GM03348 (cell line): ENCODE data around the gene CETN1.

ENCODE experiments used
- DNase-seq: peaks from one replicate; pipeline ENCODE4 v3.0.0; 2012; ENCODE audit warnings: low spot score

The CETN1 gene

DNA sequence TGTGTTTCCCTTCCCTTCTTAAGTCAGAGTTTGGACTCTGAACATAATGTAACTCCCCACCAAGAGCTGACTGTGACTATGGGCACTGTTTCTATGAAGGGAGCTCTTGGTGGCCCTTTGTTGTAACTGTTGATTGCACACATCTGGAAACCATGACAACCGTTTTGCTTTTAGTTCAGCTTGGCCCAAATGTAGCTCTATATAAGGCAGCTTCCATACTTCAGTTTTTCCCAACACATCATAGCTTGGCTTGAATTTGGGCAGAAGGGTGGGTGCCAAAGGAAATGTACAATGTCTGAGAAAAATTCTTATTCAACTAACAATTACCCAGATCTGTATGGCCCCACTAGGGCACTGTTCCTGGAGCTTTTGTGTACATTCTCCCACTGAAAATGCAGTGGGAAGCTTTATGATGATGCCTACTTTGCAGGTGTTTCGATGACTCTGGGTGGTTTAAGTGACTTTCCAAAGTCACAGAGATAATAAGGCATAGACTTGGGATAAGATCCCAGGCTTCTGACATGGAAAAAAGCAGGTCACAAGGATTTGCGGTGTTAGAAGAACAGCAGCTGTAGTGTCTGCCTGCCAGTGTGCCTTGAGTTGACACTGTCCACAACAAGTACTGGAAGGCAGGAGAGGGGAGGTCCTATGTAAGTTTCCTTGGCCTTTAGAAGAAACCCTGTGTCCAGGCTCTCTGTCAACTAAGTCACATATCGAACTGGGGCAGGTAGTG is 2.4 kb upstream of the CETN1 start:
- no peak for DNase-seq

DNA sequence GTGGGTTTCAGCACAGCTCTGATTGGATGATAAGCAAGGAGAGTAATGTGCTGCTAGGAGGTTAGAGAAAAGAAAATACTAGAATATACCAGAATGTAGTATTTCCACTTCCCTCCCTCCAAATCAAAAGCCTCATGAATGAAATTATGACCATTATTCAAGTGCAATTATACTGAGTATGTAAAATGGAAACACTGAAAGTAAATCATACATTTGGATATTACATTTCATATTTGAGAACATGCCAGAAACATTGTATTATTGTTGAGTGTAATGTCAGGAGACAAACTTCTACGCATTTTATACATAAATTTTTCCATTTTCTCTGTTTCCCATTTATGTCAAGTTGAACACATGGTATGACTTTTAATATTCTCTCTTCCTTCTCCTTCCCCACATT is 942 bp upstream of the CETN1 start:
- no peak for DNase-seq

DNA sequence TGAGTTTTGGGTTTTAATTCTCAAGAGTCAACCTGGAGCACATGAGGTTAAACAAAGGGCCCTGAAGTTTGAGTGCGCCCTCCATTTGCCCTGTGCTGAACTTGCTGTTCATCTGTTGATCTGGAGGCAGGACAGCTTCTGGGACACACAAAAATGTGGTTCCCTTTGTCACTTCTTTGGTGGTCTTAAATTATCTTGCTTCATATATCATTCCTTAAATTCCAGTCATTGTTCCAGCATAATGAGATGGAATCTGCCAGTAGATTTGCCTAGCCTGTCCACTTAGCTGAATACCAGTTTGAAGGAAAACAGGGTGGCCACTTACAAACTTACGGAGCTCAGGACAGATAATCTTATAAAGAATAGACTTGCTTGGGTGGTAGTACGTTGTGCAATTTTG is 916 bp downstream of the CETN1 start:
- no peak for DNase-seq

DNA sequence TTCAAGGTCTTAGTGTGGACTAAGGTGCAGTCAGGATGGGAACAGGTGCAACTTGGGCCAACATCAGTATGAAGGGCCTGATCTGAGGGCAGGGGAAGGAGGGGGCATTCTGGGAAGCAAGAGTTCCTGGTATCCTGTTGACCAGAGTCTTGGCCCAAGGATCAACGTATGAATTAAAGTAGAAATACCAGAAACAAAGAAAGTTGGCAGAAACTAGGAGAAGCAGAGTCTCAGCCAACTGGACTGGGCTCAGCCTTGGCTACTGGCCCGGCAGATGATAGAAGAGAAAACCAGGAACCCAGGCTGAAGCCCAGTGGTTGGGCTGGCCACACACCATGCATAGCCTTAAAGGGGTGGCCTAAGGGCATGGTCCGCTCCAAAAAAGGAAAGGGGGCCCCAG is 2.3 kb downstream of the CETN1 start:
- DNase-seq = peak; percentile 25

DNA sequence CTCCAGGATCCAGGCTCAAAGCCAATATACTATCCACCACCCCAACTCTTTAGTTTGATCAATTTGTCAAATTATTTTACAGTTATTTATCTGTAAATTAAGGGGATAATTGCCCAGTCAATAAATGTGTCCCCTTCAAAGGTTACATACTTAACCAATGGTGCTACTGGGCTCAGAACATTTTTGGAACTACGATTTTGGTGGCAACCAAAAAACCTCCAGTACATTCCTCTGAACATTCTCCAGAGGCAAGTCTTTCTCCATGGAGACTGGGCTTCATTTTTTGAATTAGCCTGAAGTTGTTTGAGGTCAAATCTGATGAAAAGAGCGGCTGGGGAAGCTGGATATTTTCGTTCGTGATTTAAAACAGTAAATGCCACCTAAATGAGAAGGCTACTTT is 14.9 kb downstream of the CETN1 start:
- DNase-seq = no peak

DNA sequence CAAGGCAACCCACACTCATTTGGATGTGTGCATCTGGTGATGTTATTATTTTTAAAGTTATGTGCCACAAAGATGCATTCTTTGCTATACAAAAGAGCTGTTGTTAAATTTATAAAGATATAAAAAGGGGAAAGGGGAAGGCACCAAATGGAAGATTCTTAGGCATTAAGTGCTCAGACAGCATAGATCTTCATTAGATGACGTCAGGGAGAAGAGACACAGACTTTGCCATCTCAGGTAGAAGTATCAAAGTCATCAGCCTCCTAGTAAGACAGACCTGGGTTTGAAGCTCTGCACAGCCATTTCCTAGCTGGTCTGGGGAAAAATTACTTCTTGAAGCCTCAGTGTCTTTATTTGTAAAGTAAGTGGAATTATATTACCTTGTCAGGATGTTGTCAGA is 15.4 kb downstream of the CETN1 start:
- DNase-seq = no peak

DNA sequence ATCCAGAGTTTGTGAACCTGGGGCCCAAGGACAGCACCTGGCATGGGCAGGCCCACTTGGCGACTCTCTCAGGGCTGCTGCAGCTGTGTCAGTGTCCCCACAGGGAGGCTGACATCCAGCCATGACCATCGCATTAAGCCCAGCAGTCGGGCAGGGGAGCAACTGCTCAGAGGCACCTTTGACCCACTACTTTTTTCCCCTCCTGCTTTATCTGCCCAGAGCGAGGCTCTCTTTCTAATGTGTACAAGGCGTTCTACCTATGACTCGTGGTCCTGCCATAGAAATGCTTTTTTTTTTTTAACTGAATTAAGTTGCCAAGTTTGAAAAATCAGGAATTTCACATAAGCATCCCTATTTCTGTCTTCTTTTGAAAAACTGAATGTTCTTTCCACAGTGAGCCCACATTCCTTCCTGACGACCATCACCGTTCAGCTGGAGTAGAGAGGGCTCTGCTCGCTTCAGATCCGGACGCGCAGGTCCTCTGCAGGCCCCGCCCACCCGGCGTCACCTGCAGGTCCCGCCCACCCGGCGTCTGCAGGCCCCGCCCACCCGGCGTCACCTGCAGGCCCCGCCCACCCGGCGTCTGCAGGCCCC is 16.2 kb downstream of the CETN1 start:
- DNase-seq = no peak

DNA sequence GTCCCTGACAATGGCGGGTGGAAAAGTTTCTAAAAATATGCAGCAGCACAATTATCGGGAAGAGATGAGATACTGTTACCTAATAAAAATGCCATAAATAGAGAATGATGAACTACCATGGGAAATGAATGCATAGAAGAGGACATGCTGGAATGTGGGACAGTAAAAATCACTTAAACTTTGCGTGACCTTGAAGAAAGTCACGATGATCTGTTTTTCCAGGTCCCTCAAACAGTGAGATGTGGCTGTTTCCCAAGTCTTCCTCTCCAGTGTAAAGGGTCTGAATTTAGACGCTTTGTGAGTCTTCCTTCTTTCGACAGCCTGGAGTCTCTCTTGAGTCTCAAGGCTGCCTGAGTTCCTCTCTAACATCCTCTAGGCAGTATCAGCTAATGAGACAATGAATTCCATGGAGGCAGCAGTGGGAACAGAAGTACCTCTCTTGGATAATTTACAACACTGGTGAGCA is 18.0 kb downstream of the CETN1 start:
- no peak for DNase-seq

DNA sequence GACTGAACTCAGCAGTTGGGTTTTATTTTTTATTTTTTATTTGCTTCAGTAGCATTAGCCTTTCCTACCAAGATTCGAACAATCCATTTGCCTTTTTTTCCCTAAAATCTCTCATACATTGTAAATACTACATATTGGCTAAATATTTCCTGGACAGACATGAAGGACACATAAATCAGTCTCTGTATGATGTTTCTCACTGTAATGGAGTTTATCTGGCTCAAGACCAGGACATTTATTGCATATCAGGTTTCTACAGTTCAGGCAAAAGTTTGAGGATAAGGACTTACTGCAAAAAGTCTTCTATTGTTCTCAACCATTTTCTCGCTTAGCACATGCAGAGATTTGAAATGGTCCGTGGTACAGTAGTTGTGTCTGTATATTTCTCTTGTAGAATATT is 19.9 kb downstream of the CETN1 start:
- no peak for DNase-seq

DNA sequence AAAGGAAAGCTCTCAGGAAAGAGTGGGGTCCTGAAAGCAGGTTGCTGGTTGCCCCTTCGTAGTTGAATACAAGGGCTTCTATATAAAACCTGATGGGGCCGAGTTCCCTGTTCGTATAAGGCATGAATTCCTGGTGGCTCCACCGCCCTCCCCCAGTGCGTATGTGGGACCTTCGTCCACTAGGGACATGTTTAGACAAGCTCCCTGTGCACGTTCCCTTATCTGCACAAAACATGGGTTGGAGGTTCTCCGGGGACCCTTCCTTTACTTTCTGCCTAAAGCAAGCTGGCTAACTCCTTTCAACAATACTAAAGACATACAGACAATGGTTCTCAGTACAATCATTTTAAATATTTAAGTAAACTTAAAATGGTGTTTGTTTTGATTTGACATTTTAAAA is 24.6 kb downstream of the CETN1 start:
- DNase-seq = no peak

DNA sequence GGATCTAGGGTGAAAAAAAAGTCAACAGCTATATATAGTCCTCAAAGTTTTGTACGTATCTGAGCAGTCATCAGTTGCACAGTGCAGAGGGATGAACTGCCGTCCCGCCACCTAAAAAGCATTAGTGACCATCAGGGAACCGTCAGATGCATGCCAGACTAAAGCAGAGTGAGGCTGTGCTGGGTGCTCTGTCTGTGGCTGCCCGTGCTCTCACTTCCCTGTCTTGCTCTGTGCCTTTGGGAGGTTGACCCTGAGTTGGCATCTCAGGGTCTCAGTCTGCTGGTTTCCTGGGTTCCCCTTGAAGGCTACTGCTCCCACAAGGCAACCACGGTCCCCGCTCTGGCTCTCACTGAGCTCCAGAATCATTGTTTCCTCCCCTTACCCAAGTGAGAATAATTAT is 27.8 kb downstream of the CETN1 start:
- no peak for DNase-seq

DNA sequence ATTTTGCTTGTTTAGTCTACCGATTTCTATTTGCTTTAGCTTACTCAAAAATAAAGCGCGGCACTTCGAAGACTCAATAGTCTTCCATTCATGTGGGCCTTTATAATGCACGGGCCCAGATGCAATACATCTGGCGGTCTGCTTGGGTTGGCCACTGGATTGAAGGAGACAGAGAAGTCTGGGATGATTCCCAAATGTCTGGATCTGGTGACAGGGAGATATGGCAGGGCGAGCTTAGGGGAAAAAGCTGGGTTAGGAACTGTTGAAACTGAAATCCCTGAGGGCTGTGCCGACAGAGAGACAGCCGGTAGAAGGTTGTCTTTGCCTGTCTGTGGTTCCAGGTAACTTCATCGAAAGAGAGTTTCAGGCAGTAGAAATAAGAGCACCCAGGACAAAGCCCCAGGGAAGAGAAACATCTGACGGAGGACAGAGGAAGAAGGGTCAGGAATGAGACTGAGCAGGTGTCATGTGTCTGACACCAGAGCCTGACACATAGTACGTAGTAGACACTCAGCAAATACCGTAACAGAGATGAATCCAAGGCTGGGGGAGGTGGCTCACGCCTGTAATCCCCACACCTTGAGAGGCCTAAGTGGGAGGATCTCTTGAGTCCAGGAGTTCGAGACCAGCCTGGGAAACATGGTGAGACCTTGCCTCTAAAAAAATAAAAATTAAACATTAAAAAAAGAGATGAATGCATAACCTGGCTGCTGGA is 30.2 kb downstream of the CETN1 start:
- no peak for DNase-seq

DNA sequence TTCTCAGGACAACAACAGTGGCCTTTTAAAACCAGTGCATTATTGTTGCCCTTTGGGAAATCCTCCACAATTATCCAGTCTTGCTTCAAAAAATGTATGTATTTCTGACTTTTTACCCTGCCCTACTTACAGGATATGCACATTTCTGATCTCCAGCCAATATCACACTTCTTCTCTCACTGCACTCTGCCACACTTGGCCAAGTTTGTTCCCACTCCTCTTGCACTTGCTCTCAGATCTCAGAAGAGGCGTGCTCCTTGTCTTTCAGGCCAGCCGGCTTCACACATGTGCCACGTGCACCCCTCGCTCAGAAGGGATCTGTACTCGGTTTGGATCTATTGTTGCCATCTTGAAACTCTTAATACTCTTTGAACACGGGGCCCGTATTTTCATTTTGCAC is 32.0 kb downstream of the CETN1 start:
- DNase-seq = no peak

DNA sequence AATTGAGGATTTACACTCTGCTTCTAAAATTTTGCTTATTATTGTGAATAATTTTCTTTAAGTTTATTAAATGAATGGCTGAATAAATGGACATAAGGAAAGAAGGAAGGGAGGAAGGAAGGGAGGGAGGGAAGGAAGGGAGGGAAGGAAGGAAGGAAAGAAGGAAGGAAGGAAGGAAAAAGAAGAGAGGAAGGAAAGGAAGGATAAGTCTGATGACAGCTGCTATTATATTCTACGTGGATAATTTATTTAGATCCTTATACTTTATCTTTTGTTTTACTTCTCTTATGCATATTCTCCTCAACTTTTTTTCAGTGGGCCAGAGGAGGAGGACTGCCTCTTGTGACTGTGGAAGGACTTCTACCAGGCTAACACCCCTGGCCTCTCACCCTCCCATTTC is 34.0 kb downstream of the CETN1 start:
- DNase-seq = no peak

DNA sequence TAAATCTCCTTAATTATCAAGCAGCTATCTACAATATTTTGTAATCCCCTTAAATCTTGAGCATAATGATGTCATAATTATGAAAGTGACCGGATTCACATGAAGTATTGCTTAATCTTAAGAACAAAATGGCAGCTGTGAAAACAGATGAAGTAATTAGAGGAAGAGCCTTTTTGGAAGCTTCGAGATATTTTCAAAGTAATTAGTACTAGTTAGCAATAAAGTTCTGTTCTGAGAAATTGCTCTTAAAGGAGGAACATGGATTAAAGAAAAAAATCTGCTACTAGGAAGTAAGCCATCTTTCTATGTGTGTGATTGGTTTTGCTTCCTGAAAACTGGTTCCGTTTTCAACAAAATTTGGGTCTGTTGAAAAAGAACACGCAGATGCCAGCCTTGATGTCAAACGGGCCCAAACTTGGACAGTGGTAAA is 34.9 kb downstream of the CETN1 start:
- DNase-seq = no peak

DNA sequence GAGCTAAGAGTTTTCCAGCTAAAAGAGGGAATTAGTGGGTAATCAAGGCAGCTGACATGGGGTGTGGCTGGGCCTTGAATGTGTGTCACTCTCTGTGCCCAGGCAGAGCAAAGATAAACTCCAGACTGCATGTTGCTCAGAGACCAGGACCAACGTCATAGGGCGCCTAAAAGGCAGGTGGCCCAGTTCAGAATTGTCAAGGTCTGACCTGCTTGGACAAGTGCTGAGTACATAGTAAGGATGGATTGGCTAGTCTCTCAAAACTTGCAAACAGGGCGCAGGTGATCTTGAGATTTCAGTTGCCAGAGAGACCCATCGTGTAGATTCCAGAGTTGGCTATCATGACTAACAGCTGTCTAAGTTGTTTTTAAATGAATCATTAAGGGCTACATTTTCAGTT is 35.6 kb downstream of the CETN1 start:
- DNase-seq = no peak

DNA sequence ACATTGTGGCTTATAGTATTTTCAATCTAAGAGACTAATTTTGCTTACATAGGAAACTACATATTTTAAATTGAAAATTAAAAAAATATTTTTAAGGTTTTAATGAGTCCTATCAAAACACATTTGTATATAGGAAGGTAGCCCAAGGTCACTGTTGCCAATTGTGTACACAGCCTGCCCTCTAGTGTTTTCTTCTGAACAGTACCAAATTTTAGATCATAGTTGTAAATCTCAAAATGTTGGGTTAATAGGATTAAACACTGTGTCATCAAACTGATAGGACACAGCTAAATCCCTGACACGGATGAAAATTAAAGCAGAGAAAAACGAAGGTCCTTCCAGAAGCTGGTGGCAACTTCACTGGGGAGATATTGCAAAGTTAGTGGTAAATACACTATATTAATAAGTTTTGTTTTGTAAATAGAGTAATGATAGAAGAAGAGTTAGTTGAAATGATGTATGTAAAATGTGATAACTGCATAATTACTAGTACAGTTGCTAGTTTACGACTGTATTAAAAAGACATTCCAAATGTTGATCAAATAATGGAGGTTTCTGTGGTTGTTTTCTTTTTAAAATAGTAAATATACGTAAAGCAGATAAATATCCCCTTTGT is 36.3 kb downstream of the CETN1 start:
- DNase-seq = peak; percentile 69

DNA sequence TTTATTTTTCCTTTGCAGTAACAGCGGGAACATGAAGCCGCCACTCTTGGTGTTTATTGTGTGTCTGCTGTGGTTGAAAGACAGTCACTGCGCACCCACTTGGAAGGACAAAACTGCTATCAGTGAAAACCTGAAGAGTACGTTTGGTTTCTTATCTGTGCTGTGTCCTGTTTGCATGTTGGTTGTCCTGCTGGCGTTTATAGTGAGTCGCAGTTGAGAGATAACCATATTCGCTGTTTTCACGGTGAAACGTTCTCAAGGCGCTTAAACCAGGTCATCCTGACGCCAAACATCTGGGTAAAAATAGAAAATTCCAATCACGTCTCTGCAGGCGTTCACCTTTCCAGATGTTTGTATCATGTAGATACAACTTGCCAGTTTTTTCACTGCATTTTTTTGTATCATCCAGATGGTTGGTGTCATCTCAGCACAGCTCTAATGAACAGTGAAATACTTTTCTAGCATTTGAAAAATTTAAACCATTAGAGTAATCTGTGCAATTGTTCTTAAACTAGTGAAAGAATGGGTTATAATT is 37.9 kb downstream of the CETN1 start:
- DNase-seq = no peak

DNA sequence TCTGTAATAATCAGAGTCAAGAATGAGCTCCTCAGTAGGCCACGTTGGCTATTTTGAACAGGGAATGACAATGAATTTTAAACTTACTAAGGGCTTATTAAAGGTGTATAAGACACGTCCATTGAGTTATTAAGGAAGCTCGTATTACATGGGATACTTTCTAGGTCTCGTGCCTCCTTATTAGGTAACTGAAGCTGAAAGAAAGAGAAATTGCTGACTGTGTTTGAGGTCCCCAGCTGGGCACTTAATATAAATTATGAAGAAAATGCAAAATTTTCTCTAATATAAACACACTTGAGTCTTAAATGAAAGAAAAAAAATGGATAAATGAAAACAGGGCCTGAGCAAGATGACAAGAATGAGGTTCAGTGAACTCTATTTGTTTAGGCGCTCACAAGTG is 38.4 kb downstream of the CETN1 start:
- no peak for DNase-seq

DNA sequence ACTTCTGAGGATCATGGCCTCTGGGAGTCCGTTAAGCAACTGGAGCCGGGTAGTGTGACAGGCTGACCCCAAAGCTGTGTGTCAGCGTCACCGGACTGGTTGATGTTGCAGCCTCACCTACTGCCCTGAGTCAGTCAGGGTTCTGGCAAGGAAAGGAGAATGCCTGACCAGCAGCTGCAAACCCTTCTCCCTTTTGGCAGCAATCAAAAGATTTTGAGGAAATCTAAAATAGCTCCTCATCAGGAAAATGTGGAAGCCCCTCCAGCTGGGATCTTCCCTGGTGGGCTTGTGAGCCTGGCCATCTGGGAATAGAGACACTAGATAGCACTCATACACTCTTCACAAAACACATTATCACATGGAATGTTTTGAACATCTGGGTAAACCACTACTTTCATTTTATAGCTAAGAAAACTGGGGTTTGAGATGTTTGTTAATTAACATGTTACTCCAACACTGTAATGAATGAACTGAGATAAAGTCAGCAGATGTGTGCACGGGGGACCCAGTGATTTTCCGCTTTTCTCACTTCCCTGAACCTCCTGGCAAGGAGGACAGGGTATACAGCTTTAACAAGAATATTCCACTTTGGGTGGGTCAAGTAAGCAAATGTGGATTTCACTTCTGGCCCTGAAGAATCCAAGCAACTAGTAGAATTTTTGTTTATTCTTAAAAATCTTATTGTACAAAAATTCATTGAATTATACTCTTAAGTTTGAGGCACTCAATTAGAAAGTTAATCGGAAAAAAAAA is 41.3 kb downstream of the CETN1 start:
- peak; percentile 73 for DNase-seq

DNA sequence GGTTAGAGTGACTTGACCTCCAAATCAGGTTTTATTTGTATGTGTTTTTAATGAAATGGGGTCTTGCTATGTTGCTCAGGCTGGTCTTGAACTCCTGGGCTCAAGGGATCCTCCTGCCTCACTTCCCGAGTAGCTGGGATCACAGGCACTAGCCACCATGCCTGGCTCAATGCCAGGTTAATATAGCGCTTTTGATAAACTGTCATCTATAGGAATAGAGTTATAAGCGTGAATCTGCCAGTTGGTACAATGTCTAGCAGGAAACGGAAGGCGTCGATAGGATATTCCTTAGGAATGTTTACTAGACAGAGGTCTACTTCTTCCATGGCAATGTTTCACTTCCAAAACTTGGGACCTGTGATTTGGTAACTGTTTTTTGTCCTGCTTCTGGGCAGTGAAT is 42.1 kb downstream of the CETN1 start:
- no peak for DNase-seq
